GM19351 (cell line): ENCODE data around the gene CACNA1C.

ENCODE experiments used
- ATAC-seq: cut with Tn5 transposase; IDR thresholded peaks from one replicate; pipeline ENCODE4 v1.9.1; 2021; ENCODE audit warnings: mild to moderate bottlenecking, moderate library complexity; ENCODE audit not compliant: unreplicated experiment

Gene CACNA1C

DNA sequence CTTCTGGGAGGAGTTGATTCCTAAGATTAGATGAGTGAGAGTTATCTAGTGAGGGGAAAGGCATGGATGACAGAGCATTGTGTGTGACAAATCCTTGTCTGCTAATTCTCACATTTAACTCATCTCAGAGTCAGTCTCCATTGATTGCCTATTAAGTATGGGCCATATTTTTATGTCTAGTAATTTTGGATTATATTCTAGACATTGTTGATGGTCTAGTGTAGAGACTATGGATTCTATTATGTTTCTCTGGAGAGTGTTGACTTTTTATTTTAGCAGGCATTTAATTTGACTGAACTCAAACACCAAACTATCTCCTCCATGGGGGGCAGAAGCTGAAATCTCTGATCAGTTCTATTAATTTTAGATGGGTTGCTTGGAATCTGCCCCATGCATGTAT lies 114.4 kb downstream of the CACNA1C start:
- ATAC-seq, result no peak

GRCh38 chr12:2168808-2169207 lies 116.0 kb downstream of the CACNA1C start:
- ATAC-seq, result no peak

GRCh38 chr12:2169489-2169888 lies 116.7 kb downstream of the CACNA1C start:
- ATAC-seq, result no peak

- ATAC-seq, result no peak
Observed at GRCh38 chr12:2169940-2170339, 117.2 kb downstream of the CACNA1C start.

- ATAC-seq, result no peak
Observed at GRCh38 chr12:2170376-2170775, 117.6 kb downstream of the CACNA1C start.

GRCh38 chr12:2171672-2172426 lies 119.1 kb downstream of the CACNA1C start:
- ATAC-seq, result no peak

DNA sequence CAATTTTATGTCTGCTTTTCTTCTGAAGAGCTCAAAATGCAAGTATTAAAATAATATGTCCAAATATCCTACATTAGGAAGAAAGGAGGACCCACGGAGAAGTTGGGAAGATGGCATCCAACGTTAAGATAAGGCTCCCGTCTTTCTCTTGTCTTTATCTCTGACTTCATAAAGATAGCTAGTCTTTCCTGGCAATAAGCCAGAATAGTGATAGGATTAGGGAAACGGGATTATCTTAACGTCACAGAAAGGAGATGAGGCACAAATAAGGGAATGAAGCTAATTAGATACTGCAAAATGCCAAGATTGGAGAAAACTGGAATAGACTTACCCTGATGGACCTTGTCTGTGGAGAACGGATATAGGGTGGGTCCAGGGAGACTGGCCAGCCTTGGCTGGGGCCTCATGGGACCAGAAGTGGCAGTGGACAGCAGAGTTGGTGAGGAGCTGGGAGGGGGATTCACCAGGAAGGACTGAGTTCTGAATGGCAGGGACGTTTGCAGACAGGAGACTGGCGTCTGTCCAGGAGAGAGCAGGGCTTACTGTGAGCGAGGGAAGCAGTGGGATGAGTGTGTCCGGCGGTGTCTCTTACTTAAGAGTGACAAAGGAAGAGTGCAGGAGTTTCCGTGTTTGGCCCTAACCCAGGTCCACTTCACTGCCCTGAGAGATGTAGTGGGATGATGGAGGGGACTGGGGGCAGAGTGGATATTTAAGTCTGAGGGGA lies 119.9 kb downstream of the CACNA1C start:
- no peak for ATAC-seq

GRCh38 chr12:2173971-2174370 lies 121.2 kb downstream of the CACNA1C start:
- no peak for ATAC-seq

DNA sequence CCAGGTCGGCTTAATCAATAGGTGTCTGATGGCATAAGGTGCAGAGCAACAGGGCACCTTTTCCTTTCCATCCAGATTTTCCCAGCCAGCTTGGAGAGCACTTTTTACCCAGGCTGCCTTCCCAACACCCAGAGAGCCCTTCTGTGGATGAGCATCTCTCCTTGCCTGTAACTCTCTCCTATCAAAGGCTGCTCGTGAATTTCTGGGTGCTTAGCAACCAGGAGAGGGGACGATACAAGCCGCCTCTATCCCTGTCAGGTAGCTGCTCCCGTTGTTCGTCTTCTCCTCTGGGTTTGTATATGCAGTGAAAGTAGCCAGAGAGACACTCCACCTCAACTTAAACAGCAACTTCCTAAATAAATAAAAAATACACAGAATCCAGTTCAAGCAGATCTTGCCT lies 124.2 kb downstream of the CACNA1C start:
- ATAC-seq, result no peak

DNA sequence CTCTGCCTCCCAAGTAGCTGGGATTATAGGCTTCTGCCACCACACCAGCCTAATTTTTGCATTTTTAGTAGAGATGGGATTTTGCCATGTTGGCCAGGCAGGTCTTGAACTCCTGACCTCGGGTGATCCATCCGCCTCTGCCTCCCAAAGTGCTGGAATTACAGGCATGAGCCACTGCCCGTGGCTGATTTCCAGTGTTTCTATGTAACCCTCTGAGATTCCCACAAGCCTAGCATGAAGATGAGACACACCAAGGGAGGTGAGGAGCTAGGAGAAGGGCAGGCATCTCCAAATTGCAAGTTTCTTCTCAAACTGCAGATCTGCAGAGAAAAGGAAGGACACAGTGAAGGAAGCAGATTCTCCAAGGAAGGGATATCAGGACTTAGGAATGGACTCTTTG lies 125.0 kb downstream of the CACNA1C start:
- no peak for ATAC-seq

DNA sequence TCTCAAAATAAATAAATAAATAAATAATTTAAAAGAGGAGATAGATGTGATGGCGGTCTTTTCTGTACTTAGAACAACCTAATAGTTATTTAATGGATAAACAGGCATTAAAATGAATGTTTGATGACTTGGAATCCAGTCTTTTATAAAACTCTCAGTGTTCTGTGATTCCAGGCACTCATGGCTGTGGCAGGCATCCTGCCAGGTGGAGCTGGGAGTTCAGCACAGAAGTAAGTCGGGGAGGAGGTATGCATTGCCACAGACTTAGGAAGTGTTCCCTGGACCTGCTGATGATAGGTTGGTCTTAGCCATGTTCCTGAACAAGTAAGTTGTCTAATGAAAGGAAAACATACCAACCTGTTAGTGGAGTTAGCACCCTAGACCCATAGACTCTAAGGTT lies 126.3 kb downstream of the CACNA1C start:
- no peak for ATAC-seq

GRCh38 chr12:2179953-2180736 lies 127.4 kb downstream of the CACNA1C start:
- no peak for ATAC-seq

- no peak for ATAC-seq
Observed at GRCh38 chr12:2180737-2181082, 127.9 kb downstream of the CACNA1C start.

- ATAC-seq, result no peak
Observed at GRCh38 chr12:2183556-2184541, 131.1 kb downstream of the CACNA1C start.

DNA sequence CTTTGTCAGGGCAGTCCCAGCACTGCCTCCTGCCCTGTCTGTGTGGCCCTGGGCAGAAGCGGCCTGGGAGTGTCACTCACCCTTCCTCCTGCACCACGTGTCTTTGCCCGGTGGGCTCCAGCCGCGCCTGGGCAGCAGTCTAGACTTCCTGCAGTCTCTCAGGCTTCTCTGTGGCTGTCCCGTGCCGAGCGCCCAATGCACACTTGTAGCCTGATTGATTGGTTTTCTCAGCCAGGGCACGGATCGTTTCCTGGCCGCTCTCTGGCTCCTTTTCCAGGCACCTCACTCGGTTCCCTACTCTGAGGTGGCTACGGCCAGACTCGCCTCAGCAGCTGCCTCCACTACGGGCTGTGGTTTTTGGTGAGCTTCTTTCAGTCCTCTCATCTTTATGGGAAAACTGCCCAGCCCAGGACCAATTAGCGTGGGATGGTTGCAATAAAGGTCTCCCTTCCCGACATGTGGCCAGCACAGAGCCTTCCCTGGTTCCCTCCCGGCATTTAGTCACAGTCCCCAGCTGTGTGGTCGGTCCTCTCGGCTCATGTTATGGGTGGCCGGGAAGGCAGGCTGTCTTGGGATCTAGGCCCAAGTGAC lies 133.1 kb downstream of the CACNA1C start:
- no peak for ATAC-seq

DNA sequence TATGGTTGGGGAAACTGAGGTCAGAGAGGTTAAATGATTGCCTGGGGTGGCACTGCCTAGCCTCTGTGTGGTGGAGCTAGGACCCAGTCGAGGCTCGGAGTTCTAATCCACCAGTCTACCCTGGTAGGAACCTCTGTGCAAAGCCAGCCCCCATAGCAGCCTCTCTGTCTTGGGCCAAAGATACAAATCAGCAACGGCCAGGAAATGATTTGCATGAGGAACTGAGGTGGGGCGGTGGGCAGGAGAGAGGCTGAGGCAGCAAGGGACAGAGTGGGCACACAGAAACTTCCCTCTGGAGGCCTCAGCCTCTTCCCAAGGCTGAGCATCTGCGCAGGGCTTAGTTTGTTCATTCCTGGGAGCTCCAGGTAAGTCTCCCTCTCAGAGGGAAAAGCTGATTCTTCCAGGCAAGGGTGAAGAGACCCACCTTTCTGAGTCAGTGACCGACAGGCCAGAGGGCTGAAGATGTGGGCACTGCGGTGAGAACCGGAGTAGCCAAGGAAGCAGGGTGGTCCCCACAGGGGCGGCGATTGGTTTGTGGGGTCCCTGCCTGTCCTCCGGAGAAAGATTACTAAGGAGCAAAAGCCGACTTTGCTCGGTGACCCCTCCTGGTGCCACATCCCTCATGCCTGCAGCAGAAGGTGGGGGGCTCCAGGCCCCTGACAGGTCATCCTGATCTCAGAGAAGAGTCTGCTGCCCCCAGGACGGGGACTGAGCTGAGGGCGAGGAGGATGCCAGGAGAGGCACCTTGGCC lies 134.6 kb downstream of the CACNA1C start:
- no peak for ATAC-seq

- no peak for ATAC-seq
Observed at GRCh38 chr12:2190085-2190484, 137.3 kb downstream of the CACNA1C start.

DNA sequence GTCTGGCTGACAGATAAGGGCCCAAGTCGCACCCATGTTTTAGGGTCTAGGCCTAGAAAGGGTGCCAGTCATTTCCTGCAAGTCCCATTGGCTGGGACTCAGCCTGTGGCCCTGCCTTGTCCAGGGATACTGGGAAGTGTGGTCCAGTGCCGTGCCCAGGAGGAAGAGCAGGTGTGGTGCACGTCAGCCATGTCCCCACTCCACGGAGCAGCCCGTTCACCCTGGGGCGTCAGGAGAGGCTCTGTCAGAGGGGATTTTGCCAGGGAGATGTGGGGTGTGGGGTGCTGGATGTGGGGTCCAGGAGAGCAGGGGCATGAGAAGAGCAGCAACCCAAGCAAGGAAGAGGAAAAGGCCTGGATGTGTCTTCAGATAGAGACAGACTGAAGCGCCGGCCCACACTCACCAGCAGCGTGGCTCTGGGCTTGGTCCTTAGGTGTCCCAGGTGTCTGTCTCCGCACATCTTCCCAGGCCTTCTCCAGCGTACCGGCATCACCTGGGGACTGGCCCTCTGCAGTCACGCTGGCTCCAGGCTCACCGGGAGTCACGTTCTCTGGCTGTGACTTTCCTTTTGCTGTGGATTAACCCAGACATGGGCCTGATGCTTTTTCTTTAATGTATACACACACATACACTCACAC lies 138.2 kb downstream of the CACNA1C start:
- no peak for ATAC-seq

GRCh38 chr12:2191534-2192153 lies 138.9 kb downstream of the CACNA1C start:
- no peak for ATAC-seq
